HG02885 (cell line): ENCODE results near the gene TRIO.

Source experiments
- ATAC-seq: cut with Tn5 transposase; IDR thresholded peaks from one replicate; pipeline ENCODE4 v1.9.1; 2021; ENCODE audit warnings: mild to moderate bottlenecking; ENCODE audit not compliant: unreplicated experiment, poor library complexity

TRIO gene

GRCh38 chr5:14483504-14484157 lies 340.5 kb downstream of the TRIO start:
- no peak for ATAC-seq

- no peak for ATAC-seq
These were observed 343.3 kb downstream of the TRIO start for GRCh38 chr5:14486486-14486885.

- ATAC-seq, result no peak
These were observed 344.1 kb downstream of the TRIO start for GRCh38 chr5:14486996-14487896.

GRCh38 chr5:14487897-14488570 lies 344.9 kb downstream of the TRIO start:
- no peak for ATAC-seq

GRCh38 chr5:14488709-14489108 lies 345.6 kb downstream of the TRIO start:
- no peak for ATAC-seq

- no peak for ATAC-seq
These were observed 346.5 kb downstream of the TRIO start for GRCh38 chr5:14489643-14490042.

- ATAC-seq, result no peak
These were observed 347.2 kb downstream of the TRIO start for GRCh38 chr5:14490309-14490711.

- no peak for ATAC-seq
These were observed 348.1 kb downstream of the TRIO start for GRCh38 chr5:14491015-14491915.

- ATAC-seq, result no peak
These were observed 349.3 kb downstream of the TRIO start for GRCh38 chr5:14492331-14492964.

- no peak for ATAC-seq
These were observed 352.2 kb downstream of the TRIO start for GRCh38 chr5:14495301-14495700.

GRCh38 chr5:14497311-14497710 lies 354.2 kb downstream of the TRIO start:
- ATAC-seq, result no peak

GRCh38 chr5:14501353-14502293 lies 358.5 kb downstream of the TRIO start:
- no peak for ATAC-seq

- ATAC-seq, result no peak
These were observed 359.1 kb downstream of the TRIO start for GRCh38 chr5:14502294-14502690.

- ATAC-seq, result no peak
These were observed 360.0 kb downstream of the TRIO start for GRCh38 chr5:14503017-14503680.

- no peak for ATAC-seq
These were observed 360.7 kb downstream of the TRIO start for GRCh38 chr5:14503681-14504331.

GRCh38 chr5:14504332-14504727 lies 361.2 kb downstream of the TRIO start:
- ATAC-seq, result no peak

- no peak for ATAC-seq
These were observed 361.7 kb downstream of the TRIO start for GRCh38 chr5:14504816-14505215.
